NCI-H526 (cell line): ENCODE results near the gene VPS8.

Experiments used
- DNase-seq, 2 experiments: peaks; one replicate each; lab custom pipeline; 2025; lab: John Stamatoyannopoulos, UW

Gene VPS8

GRCh38 chr3:184812662-184813042 is 686 bp downstream of the VPS8 start:
- DNase-seq, result peak in 1 of 2 experiments; percentile 72

DNA sequence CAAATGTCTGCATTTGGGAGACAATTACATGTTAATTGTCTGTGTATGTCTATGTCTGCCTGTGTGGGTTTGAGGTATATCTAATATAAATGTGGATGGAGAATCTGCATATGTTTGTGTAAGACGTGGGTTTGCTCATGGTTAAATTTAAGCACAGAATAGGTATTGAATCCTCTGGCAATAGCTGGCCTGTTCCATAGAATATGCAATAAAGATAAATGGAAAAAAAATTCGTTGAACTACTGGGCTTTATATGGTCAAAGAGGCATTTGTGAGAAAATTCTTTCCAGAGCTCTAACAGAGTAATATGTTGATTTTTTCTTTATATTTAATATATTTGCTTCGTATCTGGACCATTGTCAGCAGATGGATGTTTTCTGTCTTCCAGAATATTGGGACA is 1.4 kb downstream of the VPS8 start:
- no peak for DNase-seq

DNA sequence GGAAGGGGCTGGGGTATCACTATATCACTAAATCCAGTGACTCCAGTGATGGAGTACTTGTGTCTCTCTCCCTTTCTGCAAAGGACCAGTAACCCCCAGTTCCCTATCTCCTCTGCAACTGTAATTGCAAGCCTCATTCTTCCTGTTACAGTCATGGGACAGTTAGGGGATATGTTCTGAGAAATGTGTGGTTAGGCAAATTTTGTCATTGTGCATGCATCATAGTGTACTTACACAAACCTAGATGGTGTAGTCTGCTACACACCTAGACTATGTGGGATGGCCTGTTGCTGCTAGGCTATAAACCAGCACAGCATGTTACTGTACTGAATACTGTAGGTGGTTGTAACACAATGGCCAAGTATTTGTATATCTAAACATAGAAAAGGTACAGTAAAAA is 2.2 kb downstream of the VPS8 start:
- DNase-seq, result peak; percentile 83 to 84

DNA sequence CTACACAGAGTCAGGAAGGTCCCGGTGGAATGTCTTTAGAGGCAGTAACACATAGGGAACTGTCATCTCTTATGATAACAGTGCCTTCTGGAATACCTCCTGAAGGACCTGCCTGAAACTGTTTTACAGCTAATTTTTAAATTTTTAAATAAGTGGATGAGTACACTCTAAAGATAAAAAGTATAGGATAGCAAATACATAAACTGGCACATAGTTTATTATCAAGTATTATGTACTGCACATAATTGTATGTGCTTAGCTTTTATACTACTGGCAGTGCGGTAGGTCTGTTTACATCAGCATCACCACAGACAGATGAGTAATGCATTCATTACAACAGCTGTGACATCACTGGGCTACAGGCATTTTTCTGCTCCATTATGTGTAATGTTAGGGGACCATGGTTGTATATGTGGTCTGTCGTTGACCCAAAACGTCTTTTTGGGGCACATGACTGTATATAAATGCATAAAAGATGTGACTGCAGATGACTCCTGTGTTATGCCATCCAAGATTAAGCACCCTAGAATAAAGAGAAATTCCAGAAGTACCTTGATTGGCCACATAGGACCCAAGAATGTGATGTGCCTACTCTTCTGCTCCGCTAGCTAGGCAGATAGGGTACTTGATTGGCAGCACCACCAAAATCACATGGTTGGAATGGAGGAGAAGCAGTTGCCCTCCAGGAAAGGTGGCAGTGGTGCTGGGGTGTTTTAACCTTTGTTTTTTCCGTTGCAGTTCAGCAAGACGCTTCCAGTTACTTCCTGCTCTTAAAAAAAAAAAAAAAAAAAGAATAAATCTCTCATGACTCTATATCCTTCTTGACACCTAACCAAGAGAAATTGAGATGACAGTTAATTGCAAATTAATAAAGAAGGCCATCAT is 3.3 kb downstream of the VPS8 start:
- DNase-seq, result no peak

DNA sequence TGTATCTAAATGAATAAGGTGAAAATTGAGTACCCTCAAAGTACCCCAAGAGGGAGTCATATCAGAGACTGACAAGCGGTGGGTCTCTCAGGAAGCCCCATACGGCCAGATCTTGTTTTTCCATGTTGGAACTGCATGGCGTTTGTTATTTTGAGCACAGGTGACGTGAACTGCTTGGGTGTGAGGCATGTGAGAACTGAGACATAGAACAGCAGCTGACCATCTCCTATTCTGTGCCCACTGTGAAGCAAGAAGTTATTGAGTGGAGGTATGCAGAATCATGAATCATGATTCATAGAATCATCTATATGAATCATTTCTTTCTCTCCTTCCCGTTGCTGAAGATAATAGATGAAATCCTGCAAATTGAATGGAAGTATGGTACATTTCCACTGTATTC is 4.6 kb downstream of the VPS8 start:
- no peak for DNase-seq

- DNase-seq, result no peak
Measured at GRCh38 chr3:184820525-184820924, 8.6 kb downstream of the VPS8 start.

GRCh38 chr3:184821034-184821433 is 9.1 kb downstream of the VPS8 start:
- DNase-seq, result no peak

- no peak for DNase-seq
Measured at GRCh38 chr3:184822081-184822480, 10.1 kb downstream of the VPS8 start.

- no peak for DNase-seq
Measured at GRCh38 chr3:184822654-184823053, 10.7 kb downstream of the VPS8 start.

- DNase-seq, result no peak
Measured at GRCh38 chr3:184823990-184824389, 12.0 kb downstream of the VPS8 start.

- no peak for DNase-seq
Measured at GRCh38 chr3:184825121-184825820, 13.3 kb downstream of the VPS8 start.

DNA sequence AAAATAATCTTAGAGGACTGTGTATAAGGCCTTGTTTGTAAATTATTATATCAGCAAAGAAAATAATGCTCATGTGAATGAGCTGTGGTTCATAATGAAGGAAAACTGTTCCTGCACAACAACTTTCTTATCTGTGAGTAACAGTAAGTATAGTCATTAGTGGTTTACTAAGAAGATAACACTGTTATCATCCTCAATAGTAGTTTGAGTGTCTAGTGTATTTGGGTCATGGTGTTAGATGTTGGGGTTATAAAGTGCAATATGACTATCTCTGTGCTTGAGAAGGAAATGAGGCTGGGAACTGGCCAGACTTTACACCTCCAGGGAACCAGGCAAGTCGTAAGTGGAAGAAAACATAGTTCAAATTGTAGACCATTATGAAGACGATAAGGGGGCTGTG is 15.6 kb downstream of the VPS8 start:
- no peak for DNase-seq

DNA sequence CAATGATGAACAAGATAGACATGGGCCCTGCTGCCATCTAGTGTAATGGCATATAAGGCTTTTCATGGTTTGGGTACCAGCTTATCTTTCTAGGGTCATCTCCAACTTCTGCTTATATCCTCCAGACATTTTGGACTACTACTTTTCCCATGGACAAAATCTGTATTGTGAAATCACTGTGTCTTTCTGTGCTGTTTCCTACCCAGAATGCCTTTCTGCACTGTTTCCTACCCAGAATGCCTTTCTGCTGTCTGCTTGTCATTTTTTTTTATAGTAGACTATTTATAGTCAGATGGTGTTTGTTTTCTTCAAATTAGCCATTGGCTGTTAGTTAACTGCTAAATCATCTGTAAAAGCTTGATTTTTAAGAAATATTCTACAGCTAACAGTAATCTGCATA is 20.1 kb downstream of the VPS8 start:
- DNase-seq, result peak in 1 of 2 experiments; percentile 1

DNA sequence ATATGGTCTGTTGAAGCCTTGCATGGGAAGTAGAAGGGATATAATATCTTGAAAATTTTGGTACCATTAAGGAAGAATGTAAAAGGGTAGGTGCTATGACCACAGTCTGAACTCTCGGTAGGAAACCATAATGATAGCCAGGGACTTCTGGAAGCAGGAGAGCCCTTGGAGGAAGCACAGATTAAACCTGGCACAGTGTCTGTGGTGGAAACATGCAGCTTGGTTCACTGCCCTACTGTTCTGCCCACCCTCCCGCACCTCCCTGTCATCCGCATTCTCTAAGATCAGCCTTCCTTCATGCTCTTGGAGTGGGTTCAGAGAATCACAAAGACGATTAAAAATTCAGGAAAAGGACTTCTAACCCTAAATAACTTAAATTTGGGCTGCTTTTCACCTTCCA is 20.9 kb downstream of the VPS8 start:
- no peak for DNase-seq

GRCh38 chr3:184836090-184836822 is 24.3 kb downstream of the VPS8 start:
- no peak for DNase-seq

- DNase-seq, result no peak
Measured at GRCh38 chr3:184842433-184842832, 30.5 kb downstream of the VPS8 start.

- DNase-seq, result no peak
Measured at GRCh38 chr3:184845819-184846218, 33.9 kb downstream of the VPS8 start.

DNA sequence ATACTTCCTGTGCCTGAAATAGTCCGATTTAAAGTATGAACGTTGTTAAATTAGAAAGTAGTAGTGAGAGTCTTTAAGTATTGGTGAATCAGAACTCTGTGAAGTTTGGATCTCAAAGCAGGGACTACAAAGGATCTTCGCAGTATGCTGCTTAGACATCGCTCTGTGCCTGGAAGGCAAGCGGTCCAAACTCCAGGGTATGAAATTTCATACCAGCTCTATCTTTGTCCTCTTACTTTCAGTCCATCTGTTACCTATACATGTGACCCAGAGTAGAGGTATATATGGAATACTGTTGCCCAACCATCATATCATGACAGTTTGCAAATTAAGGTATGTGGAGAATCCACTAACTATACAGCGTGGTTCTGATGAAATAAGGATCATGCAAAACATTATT is 34.5 kb downstream of the VPS8 start:
- DNase-seq, result no peak

DNA sequence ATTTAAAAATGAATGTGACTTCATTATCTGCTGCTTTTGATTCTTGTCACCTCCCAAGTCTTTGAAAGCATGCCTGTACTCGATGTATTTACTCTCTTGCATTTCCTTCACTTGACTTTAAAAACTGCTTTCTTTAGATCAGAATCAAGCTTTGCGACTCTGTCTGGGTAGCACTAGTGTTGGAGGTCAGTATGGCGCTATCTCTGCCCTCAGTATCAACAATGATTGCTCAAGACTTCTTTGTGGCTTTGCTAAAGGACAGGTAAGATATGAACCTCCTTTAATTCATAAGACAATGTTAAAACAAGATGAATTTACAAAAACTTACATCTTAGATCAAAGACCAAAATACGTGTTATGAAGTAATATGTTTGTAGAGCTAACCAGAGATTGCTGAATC is 37.0 kb downstream of the VPS8 start:
- no peak for DNase-seq

DNA sequence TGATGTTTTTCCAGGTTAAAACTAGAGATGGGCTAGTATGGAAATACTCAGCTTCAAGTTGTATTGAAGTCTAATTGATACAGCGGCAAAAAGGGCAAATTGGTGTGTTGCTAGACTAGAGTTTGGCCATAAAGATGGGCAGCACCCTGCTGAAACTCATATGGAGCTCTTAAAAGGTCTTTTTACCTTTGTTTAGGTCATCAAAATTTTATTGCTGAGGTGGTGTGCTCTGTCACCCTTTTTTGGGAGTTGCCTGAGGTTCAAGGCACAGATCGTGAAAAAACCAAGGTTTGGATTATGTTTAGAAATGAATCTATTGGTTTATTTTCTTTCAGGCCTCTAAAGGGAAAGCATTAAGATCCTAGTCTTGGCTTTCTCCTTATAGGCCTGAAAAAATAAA is 38.2 kb downstream of the VPS8 start:
- DNase-seq, result no peak

- DNase-seq, result no peak
Measured at GRCh38 chr3:184857099-184857498, 45.1 kb downstream of the VPS8 start.

DNA sequence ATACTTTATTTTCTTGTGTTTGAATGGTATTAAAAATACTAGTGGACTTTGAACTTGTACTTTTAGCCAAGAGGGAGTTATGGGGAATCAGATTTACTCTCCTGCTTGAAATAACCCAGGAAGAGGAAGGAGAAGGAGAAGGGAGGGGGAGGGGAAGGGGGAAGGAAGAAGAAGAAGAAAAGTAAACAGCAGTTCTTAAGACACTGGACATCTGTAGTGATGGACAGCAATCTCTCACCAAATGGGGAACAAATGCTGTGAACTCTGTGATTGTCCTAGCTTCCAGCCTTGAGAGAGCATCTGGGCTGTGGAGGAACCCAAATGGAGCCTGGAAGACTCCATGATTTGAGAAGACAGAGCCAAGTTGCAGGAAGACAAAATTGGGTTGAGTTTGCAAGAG is 52.0 kb downstream of the VPS8 start:
- DNase-seq, result no peak

- DNase-seq, result no peak
Measured at GRCh38 chr3:184868477-184868876, 56.5 kb downstream of the VPS8 start.
